GM12864 (cell line): Measurements from ENCODE around the gene CYP2S1.

Experiments
- DNase-seq: peaks from one replicate; pipeline ENCODE4 v3.0.0-alpha.2; 2011; ENCODE audit warnings: low read depth
- H3K4me3 ChIP-seq: 2 replicates; pipeline ENCODE4 v1.5.1; 2011; ENCODE audit warnings: mild to moderate bottlenecking, low read depth, low read length, control low read depth
- CTCF ChIP-seq: IDR thresholded peaks from 2 replicates; pipeline ENCODE4 v1.5.1; 2011; ENCODE audit warnings: low read depth, mild to moderate bottlenecking, moderate library complexity, low read length, control low read depth, inconsistent platforms; ENCODE audit errors: missing control alignments

CYP2S1 gene

GRCh38 chr19:41222240-41222639 lies 29.2 kb downstream of the CYP2S1 start:
- H3K4me3 ChIP-seq, result no peak overlapping the region
- TF ChIP-seq CTCF, result no peak
- DNase-seq, result no peak

GRCh38 chr19:41223431-41224234 lies 30.6 kb downstream of the CYP2S1 start:
- no peak for TF ChIP-seq CTCF
- no peak overlapping the region for H3K4me3 ChIP-seq
- no peak for DNase-seq

GRCh38 chr19:41224632-41225031 lies 31.6 kb downstream of the CYP2S1 start:
- DNase-seq, result no peak
- H3K4me3 ChIP-seq, result no peak overlapping the region
- TF ChIP-seq CTCF, result no peak

GRCh38 chr19:41225238-41226052 lies 32.4 kb downstream of the CYP2S1 start:
- no peak for DNase-seq
- no peak for TF ChIP-seq CTCF
- H3K4me3 ChIP-seq, result no peak overlapping the region

GRCh38 chr19:41226053-41226873 lies 33.2 kb downstream of the CYP2S1 start:
- TF ChIP-seq CTCF, result no peak
- DNase-seq, result no peak
- no peak overlapping the region for H3K4me3 ChIP-seq

GRCh38 chr19:41226874-41227390 lies 33.9 kb downstream of the CYP2S1 start:
- DNase-seq, result no peak
- no peak for TF ChIP-seq CTCF
- no peak overlapping the region for H3K4me3 ChIP-seq
